IMR-90 (cell line): Measurements from ENCODE around the gene ADAP1. TPM values are rescaled to one million over a fixed set of nuclear protein-coding genes. Genes with fewer than 3 reads are reported as not detected.
A peak's percentile ranks its signal among the peaks of the same experiment; 100 is the strongest.

Experiments used
- ATAC-seq: fragments of 200-7000 bp; cut with Tn5 transposase; 2 replicates; pipeline ENCODE4 v1.9.1; 2020; ENCODE audit warnings: low read depth, mild to moderate bottlenecking, moderate library complexity
- BruUV-seq: library from RNA; stranded (reverse); fragments of 400-500 nt; replicated peaks from 2 replicates; lab custom pipeline; 2021; lab: Mats Ljungman, UMichigan
- CTCF ChIA-PET: fragments of 300-600 bp; formaldehyde crosslinking; extraction: SDS; loops from one replicate; lab custom pipeline; 2021; ENCODE audit warnings: antibody characterized with exemption; lab: Yijun Ruan, JAX
- POLR2A ChIA-PET: fragments of 300-600 bp; sonication (Branson Sonifier 250); formaldehyde crosslinking; loops from one replicate; lab custom pipeline; 2022; ENCODE audit warnings: antibody characterized with exemption; ENCODE audit not compliant: unreplicated experiment; lab: Charles Lee
- DNase-seq: peaks from one replicate; pipeline ENCODE4 v3.0.0; 2013
- H2AFZ ChIP-seq: replicated peaks from 2 replicates; pipeline ENCODE3; 2013; ENCODE audit warnings: low read length, mild to moderate bottlenecking; ENCODE audit not compliant: poor library complexity
- H2AK5ac ChIP-seq: 2 replicates; pipeline ENCODE4 v1.6.1; 2013; ENCODE audit warnings: low read depth, low read length, inconsistent platforms
- H2AK9ac ChIP-seq: replicated peaks from 2 replicates; pipeline ENCODE3; 2013; ENCODE audit warnings: mild to moderate bottlenecking, low read depth, low read length, moderate library complexity; ENCODE audit not compliant: poor library complexity
- H2BK120ac ChIP-seq: 2 replicates; pipeline ENCODE4 v1.6.1; 2013; ENCODE audit warnings: low read depth, low read length, inconsistent platforms
- H2BK15ac ChIP-seq: 3 replicates; pipeline ENCODE4 v1.6.1; 2013; ENCODE audit warnings: low read depth, low read length, inconsistent platforms
- H2BK20ac ChIP-seq: 2 replicates; pipeline ENCODE4 v1.6.1; 2013; ENCODE audit warnings: low read depth, mild to moderate bottlenecking, inconsistent platforms, low read length, moderate library complexity
- H2BK5ac ChIP-seq: 2 replicates; pipeline ENCODE4 v1.6.1; 2013; ENCODE audit warnings: mild to moderate bottlenecking, low read depth, low read length, inconsistent platforms; ENCODE audit not compliant: poor library complexity, severe bottlenecking
- H3K14ac ChIP-seq: replicated peaks from 2 replicates; pipeline ENCODE4 v1.6.1; 2013; ENCODE audit warnings: low read depth, low read length, inconsistent platforms
- H3K18ac ChIP-seq: 2 replicates; pipeline ENCODE4 v1.6.1; 2013; ENCODE audit warnings: low read depth, low read length, control low read depth
- H3K23ac ChIP-seq: 2 replicates; pipeline ENCODE4 v1.6.1; 2013; ENCODE audit warnings: low read depth, low read length, inconsistent platforms
- H3K27ac ChIP-seq: 2 replicates; pipeline ENCODE4 v1.5.1; 2013; ENCODE audit warnings: mild to moderate bottlenecking, control low read depth, low read length; ENCODE audit not compliant: insufficient read depth
- H3K27me3 ChIP-seq: 2 replicates; pipeline ENCODE4 v1.6.1; 2013; ENCODE audit warnings: low read length; ENCODE audit not compliant: control insufficient read depth, insufficient read depth
- H3K36me3 ChIP-seq: 2 replicates; pipeline ENCODE4 v1.6.1; 2013; ENCODE audit warnings: low read length, mixed read lengths; ENCODE audit not compliant: control insufficient read depth, insufficient read depth
- H3K4ac ChIP-seq: 2 replicates; pipeline ENCODE4 v1.6.1; 2013; ENCODE audit warnings: low read depth, low read length, inconsistent platforms
- H3K4me1 ChIP-seq: 2 replicates; pipeline ENCODE4 v1.6.1; 2013; ENCODE audit warnings: low read length, mixed read lengths; ENCODE audit not compliant: control insufficient read depth, insufficient read depth
- H3K4me2 ChIP-seq: 2 replicates; pipeline ENCODE4 v1.6.1; 2013; ENCODE audit warnings: low read depth, mild to moderate bottlenecking, control low read depth, low read length, moderate library complexity
- H3K4me3 ChIP-seq: 2 replicates; pipeline ENCODE4 v1.5.1; 2013; ENCODE audit warnings: low read depth, mild to moderate bottlenecking, control low read depth, low read length, moderate library complexity; ENCODE audit not compliant: insufficient read depth
- H3K56ac ChIP-seq: 2 replicates; pipeline ENCODE4 v1.6.1; 2013; ENCODE audit warnings: low read length, inconsistent platforms; ENCODE audit not compliant: insufficient read depth; ENCODE audit errors: extremely low read depth
- H3K79me1 ChIP-seq, 2 experiments: 2 replicates each; pipeline ENCODE4 v1.6.1; 2013; ENCODE audit warnings: low read length in 2 of 2, inconsistent platforms in 1 of 2, low read depth in 1 of 2
- H3K9ac ChIP-seq: 2 replicates; pipeline ENCODE4 v1.6.1; 2013; ENCODE audit warnings: low read depth, low read length, control low read depth
- H3K9me1 ChIP-seq: 2 replicates; pipeline ENCODE4 v1.6.1; 2013; ENCODE audit warnings: low read length, inconsistent platforms; ENCODE audit not compliant: insufficient read depth
- H3K9me3 ChIP-seq: 2 replicates; pipeline ENCODE4 v1.6.1; 2013; ENCODE audit warnings: low read length; ENCODE audit not compliant: control insufficient read depth, insufficient read depth
- H4K20me1 ChIP-seq: 2 replicates; pipeline ENCODE4 v1.6.1; 2013; ENCODE audit warnings: low read length, inconsistent platforms; ENCODE audit not compliant: insufficient read depth
- H4K5ac ChIP-seq: 2 replicates; pipeline ENCODE4 v1.6.1; 2013; ENCODE audit warnings: mild to moderate bottlenecking, low read depth, low read length, control low read depth
- H4K8ac ChIP-seq, 2 experiments: 2 replicates each; pipeline ENCODE4 v1.6.1; 2013; ENCODE audit warnings: low read depth in 2 of 2, low read length in 2 of 2, control low read depth in 1 of 2, inconsistent platforms in 1 of 2
- H4K91ac ChIP-seq: 2 replicates; pipeline ENCODE4 v1.6.1; 2013; ENCODE audit warnings: low read depth, low read length, inconsistent platforms; ENCODE audit not compliant: insufficient read depth
- MAFK ChIP-seq: IDR thresholded peaks from 2 replicates; pipeline ENCODE4 v1.6.1; 2012; ENCODE audit warnings: low read depth, low read length, improper control_type of control experiment
- POLR2A ChIP-seq: IDR thresholded peaks from 2 replicates; pipeline ENCODE4 v1.6.1; 2012; ENCODE audit warnings: mild to moderate bottlenecking, low read depth, low read length
- RFX5 ChIP-seq: IDR thresholded peaks from 2 replicates; pipeline ENCODE4 v1.8.0; 2012; ENCODE audit warnings: low read depth, mild to moderate bottlenecking, low read length, moderate library complexity
- WGBS, 2 experiments: methylation state at CpG; one replicate each; pipeline versions ENCODE4 v1.1.5 to v1.1.7; 2013; ENCODE audit warnings: missing lambda C conversion rate in 2 of 2; ENCODE audit not compliant: insufficient read length in 1 of 2; ENCODE audit errors: extremely low coverage in 2 of 2; 5-methylcytosine and 5-hydroxymethylcytosine counted together
- dilution Hi-C: fragments of 300-500 bp; cut with HindIII; formaldehyde crosslinking; loops from one replicate; pipeline ENCODE4 v1.14.3; 2018; ENCODE audit warnings: low sequenced_read_pairs; ENCODE audit not compliant: unreplicated experiment
- in situ Hi-C: fragments of 300-500 bp; cut with MboI; formaldehyde crosslinking; loops from 3 replicates; pipeline ENCODE4 v1.14.3; 2019; ENCODE audit warnings: low sequenced_read_pairs, inconsistent platforms, mixed read lengths
- intact Hi-C: fragments of 100-400 bp; cut with micrococcal nuclease; formaldehyde crosslinking; loops from 2 replicates; pipeline ENCODE4 v1.10.0; 2022
- polyA plus RNA-seq, 3 experiments: library from polyadenylated mRNA; depleted of rRNA; stranded (reverse); fragments of >200 nt; gene quantifications; 2 replicates each; pipeline ENCODE4 v1.2.3, GENCODE V29; 2012; ENCODE audit warnings: low replicate concordance in 1 of 3
- total RNA-seq: library from RNA; depleted of rRNA; stranded (reverse); fragments of >200 nt; gene quantifications from 2 replicates; pipeline ENCODE4 v1.2.3, GENCODE V29; 2012

The ADAP1 gene
- total and polyA plus RNA-seq, 2 of the 4 experiments (the other 2 are of a cell fraction) = 1.4 to 2.0 TPM

DNA sequence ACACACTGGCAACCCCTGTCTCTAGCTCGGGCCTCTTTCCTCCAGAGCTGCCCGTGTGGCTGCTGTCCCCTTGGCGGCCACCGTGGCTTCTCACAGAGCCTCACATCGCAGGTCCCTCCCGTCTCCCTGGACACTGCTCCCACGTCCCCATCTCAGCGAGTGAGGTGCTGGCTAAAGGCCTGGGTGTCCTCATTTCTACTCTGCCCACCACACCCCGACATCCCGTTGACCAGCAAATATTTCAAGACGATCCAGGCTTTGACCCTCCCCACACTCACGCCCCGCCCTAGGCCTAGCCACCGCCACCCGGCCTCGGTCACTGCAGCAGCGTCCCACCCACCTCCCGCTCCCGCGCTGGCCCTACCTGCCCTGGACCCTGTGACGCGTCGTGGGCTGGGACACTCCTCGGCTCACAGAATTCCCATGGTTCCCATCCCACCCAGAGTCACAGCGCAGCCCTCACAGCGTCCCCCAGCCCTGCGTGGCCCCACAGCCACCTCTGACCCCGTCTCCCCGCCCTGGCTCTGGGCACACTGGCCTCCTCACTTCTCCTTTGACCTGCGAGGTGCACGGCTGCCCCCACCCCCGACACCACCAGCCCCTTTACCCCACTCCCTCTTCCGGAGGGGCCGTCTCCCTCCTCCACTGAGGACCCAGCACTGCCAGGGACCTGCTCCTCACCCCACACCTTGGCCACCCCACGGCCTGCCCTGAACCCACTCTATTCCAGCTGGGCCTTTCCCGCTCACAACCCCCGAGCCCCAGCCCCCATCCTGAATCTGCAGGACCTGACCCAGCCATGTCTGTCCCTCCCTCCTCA is 6.9 kb downstream of the ADAP1 start (continued):
- TF ChIP-seq RFX5 = no peak
- no peak for TF ChIP-seq POLR2A

DNA sequence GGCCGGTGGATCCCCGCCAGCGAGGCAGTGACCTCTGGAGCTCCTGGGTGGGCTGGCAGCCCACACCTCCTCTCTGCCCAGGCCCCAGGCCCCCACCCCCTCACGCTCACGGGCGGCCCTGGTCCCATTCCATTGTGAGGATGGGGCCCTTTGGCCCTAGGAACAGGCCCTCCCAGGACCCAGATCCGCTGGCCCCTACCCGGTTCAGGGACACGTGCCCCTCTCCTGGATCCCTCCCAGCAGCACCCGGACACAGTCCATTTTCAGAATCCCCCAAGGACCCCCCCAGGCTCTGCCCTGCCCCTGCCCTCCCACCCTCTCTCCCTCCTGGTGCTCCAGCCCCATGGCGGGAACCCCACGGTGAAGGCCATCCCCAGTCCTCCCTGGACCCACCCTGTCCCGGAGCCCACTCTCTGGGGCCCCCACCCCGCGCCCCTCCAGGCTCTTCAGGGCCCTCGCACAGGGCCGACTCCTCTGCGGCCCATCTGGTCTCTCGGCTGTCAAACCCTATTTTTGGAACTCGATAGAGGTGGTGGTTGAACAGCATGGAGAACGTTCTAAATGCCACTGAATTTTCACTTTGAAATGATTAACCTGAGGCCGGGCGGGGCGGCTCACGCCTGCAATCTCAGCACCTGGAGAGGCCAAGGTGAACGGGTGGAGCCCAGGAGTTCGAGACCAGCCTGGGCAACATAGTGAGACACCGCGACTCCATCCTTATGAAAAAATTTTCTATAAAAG is 8.1 kb downstream of the ADAP1 start:
- Histone ChIP-seq H4K8ac (no peak overlapping the region), H4K5ac (no peak overlapping the region), H3K27me3 (peaks cover 6% of the 10 kb centered on the region), H3K9me3 (no peaks in the 10 kb centered on the region), H3K36me3 (no peaks in the 10 kb centered on the region), H2BK120ac (no peak overlapping the region), H3K4me2 (no peak overlapping the region), H3K79me1 (no peaks in the 10 kb centered on the region), H3K9me1 (no peaks in the 10 kb centered on the region), H3K23ac (no peak overlapping the region), H2BK5ac (no peak overlapping the region), H2BK20ac (no peak overlapping the region), H3K4me1 (no peaks in the 10 kb centered on the region), H3K14ac (no peak overlapping the region), H2BK15ac (no peak overlapping the region), H4K20me1 (no peaks in the 10 kb centered on the region), H3K4ac (no peak overlapping the region), H2AK9ac (peak overlapping the region; percentile 55), H3K56ac (no peak overlapping the region), H3K4me3 (no peak overlapping the region), H2AFZ (no peak overlapping the region), H3K18ac (no peak overlapping the region), H4K91ac (no peak overlapping the region), H3K27ac (no peak overlapping the region), H2AK5ac (no peak overlapping the region), H3K9ac (no peak overlapping the region)
- 68% methylated on average over 11 of the region's 29 CpGs; no CpG with 5 or more reads in 1 of the 2 experiments for WGBS, 2 experiments
- intact Hi-C loops = no loop called here
- TF ChIP-seq MAFK = no peak
- no peak for ATAC-seq
- DNase-seq = no peak
- dilution Hi-C loops = no loop called here
- ChIA-PET CTCF (no interaction called here), POLR2A (no interaction called here)
- in situ Hi-C loops = no loop called here
- BruUV-seq = no TSS peak
